ENCODE measurements around the gene TK1. TPM values are rescaled to one million over a fixed set of nuclear protein-coding genes. Genes with fewer than 3 reads are reported as not detected.

Gene TK1
- total RNA-seq, 1 donor, result 23.9 TPM

- DNase-seq (ENCODE audit: insufficient read length, low spot score, missing footprints), result no peak
- no peak for TF ChIP-seq CTCF (IDR thresholded peaks at IDR 0.05; ENCODE audit: extremely low read depth, low read depth, low read length)
- Histone ChIP-seq H3K4me2 (ENCODE audit: insufficient read depth, low read length) (no peak overlapping the region), H3K79me2 (ENCODE audit: insufficient read depth, low read length) (no peaks in the 10 kb centered on the region), H3K27ac (ENCODE audit: low read depth, low read length) (no peak overlapping the region), H3K4me3 (ENCODE audit: insufficient read depth, low read length) (no peak overlapping the region), H4K20me1 (ENCODE audit: insufficient read depth, low read length) (peaks cover 5% of the 10 kb centered on the region), H3K9me3 (ENCODE audit: low read depth, low read length) (no peaks in the 10 kb centered on the region), H3K4me1 (ENCODE audit: insufficient read depth, low read length) (no peaks in the 10 kb centered on the region), H2AFZ (ENCODE audit: low read length) (no peak overlapping the region), H3K27me3 (ENCODE audit: insufficient read depth, low read length) (no peaks in the 10 kb centered on the region), H3K36me3 (ENCODE audit: insufficient read depth, low read length) (peaks cover 12% of the 10 kb centered on the region)
These were observed 11.2 kb downstream of the TK1 start for GRCh38 chr17:78175643-78175981.

GRCh38 chr17:78174870-78175642 is 11.8 kb downstream of the TK1 start:
- H4K20me1 ChIP-seq (ENCODE audit: insufficient read depth, low read length), result peaks cover 5% of the 10 kb centered on the region
- no peaks in the 10 kb centered on the region for H3K9me3 ChIP-seq (ENCODE audit: low read depth, low read length)
- H3K36me3 ChIP-seq (ENCODE audit: insufficient read depth, low read length), result peaks cover 12% of the 10 kb centered on the region

GRCh38 chr17:78174346-78174869 is 12.4 kb downstream of the TK1 start:
- no peaks in the 10 kb centered on the region for H3K9me3 ChIP-seq (ENCODE audit: low read depth, low read length)
- H3K79me2 ChIP-seq (ENCODE audit: insufficient read depth, low read length), result no peaks in the 10 kb centered on the region
- peaks cover 12% of the 10 kb centered on the region for H4K20me1 ChIP-seq (ENCODE audit: insufficient read depth, low read length)
- DNase-seq (ENCODE audit: insufficient read length, low spot score, missing footprints), result peak; percentile 83
- H3K4me1 ChIP-seq (ENCODE audit: insufficient read depth, low read length), result no peaks in the 10 kb centered on the region
- H3K4me3 ChIP-seq (ENCODE audit: insufficient read depth, low read length), result no peak overlapping the region
- H3K4me2 ChIP-seq (ENCODE audit: insufficient read depth, low read length), result no peak overlapping the region
- H3K27ac ChIP-seq (ENCODE audit: low read depth, low read length), result no peak overlapping the region
- no peak for TF ChIP-seq CTCF (IDR thresholded peaks at IDR 0.05; ENCODE audit: extremely low read depth, low read depth, low read length)
- peaks cover 12% of the 10 kb centered on the region for H3K36me3 ChIP-seq (ENCODE audit: insufficient read depth, low read length)
- no peak overlapping the region for H2AFZ ChIP-seq (ENCODE audit: low read length)
- no peaks in the 10 kb centered on the region for H3K27me3 ChIP-seq (ENCODE audit: insufficient read depth, low read length)

More at GRCh38 chr17:78174870-78175642, 11.8 kb downstream of the TK1 start:
- H2AFZ ChIP-seq (ENCODE audit: low read length), result no peak overlapping the region
- H3K4me1 ChIP-seq (ENCODE audit: insufficient read depth, low read length), result no peaks in the 10 kb centered on the region
- no peak overlapping the region for H3K4me2 ChIP-seq (ENCODE audit: insufficient read depth, low read length)
- H3K4me3 ChIP-seq (ENCODE audit: insufficient read depth, low read length), result no peak overlapping the region
- no peak for TF ChIP-seq CTCF (IDR thresholded peaks at IDR 0.05; ENCODE audit: extremely low read depth, low read depth, low read length)
- no peak overlapping the region for H3K27ac ChIP-seq (ENCODE audit: low read depth, low read length)
- DNase-seq (ENCODE audit: insufficient read length, low spot score, missing footprints), result peak; percentile 69
- H3K79me2 ChIP-seq (ENCODE audit: insufficient read depth, low read length), result no peaks in the 10 kb centered on the region
- no peaks in the 10 kb centered on the region for H3K27me3 ChIP-seq (ENCODE audit: insufficient read depth, low read length)

- DNase-seq (ENCODE audit: insufficient read length, low spot score, missing footprints), result peak; percentile 85
- no peak overlapping the region for H3K27ac ChIP-seq (ENCODE audit: low read depth, low read length)
- H4K20me1 ChIP-seq (ENCODE audit: insufficient read depth, low read length), result peaks cover 12% of the 10 kb centered on the region
- no peaks in the 10 kb centered on the region for H3K79me2 ChIP-seq (ENCODE audit: insufficient read depth, low read length)
- H3K4me3 ChIP-seq (ENCODE audit: insufficient read depth, low read length), result no peak overlapping the region
- H3K4me1 ChIP-seq (ENCODE audit: insufficient read depth, low read length), result peaks cover under 1% of the 10 kb centered on the region
- no peaks in the 10 kb centered on the region for H3K27me3 ChIP-seq (ENCODE audit: insufficient read depth, low read length)
- H3K36me3 ChIP-seq (ENCODE audit: insufficient read depth, low read length), result peaks cover 7% of the 10 kb centered on the region
- H2AFZ ChIP-seq (ENCODE audit: low read length), result no peak overlapping the region
- H3K9me3 ChIP-seq (ENCODE audit: low read depth, low read length), result no peaks in the 10 kb centered on the region
- no peak for TF ChIP-seq CTCF (IDR thresholded peaks at IDR 0.05; ENCODE audit: extremely low read depth, low read depth, low read length)
- H3K4me2 ChIP-seq (ENCODE audit: insufficient read depth, low read length), result no peak overlapping the region
These were observed 13.6 kb downstream of the TK1 start for GRCh38 chr17:78173097-78173715.
